ENCODE measurements around the gene FILIP1L. TPM values are rescaled to one million over a fixed set of nuclear protein-coding genes. Genes with fewer than 3 reads are reported as not detected.
A peak's percentile ranks its signal among the peaks of the same experiment; 100 is the strongest.

FILIP1L gene
- total RNA-seq, 4 donors from 2014 or later = 113 to 149 (median 122) TPM

GRCh38 chr3:99877031-99877579, 237.2 kb downstream of the FILIP1L start:
- Histone ChIP-seq H3K27ac (peak overlapping the region; percentile 74 to 97 (median 94)), H3K4me3 (peak overlapping the region in 1 of 2 donors; percentile 76), H3K27me3 (no peaks in the 10 kb centered on the region), H3K9me3 (no peaks in the 10 kb centered on the region), H3K4me1 (peaks cover 5 to 50% (median 8%) of the 10 kb centered on the region in 3 donors), H3K36me3 (no peaks in the 10 kb centered on the region)
- ATAC-seq = no peak
- 53 to 74% methylated on average over 4 of the region's 4 CpGs for WGBS, 2 donors (ENCODE audit: low coverage in 1 of 2)
- TF ChIP-seq EP300 (IDR thresholded peaks at IDR 0.05) (no peak), POLR2AphosphoS5 (IDR thresholded peaks at IDR 0.05) (no peak), POLR2A (IDR thresholded peaks at IDR 0.05) (no peak)
- TF ChIP-seq, protein P1, sequence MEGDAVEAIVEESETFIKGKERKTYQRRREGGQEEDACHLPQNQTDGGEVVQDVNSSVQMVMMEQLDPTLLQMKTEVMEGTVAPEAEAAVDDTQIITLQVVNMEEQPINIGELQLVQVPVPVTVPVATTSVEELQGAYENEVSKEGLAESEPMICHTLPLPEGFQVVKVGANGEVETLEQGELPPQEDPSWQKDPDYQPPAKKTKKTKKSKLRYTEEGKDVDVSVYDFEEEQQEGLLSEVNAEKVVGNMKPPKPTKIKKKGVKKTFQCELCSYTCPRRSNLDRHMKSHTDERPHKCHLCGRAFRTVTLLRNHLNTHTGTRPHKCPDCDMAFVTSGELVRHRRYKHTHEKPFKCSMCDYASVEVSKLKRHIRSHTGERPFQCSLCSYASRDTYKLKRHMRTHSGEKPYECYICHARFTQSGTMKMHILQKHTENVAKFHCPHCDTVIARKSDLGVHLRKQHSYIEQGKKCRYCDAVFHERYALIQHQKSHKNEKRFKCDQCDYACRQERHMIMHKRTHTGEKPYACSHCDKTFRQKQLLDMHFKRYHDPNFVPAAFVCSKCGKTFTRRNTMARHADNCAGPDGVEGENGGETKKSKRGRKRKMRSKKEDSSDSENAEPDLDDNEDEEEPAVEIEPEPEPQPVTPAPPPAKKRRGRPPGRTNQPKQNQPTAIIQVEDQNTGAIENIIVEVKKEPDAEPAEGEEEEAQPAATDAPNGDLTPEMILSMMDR (IDR thresholded peaks at IDR 0.05) = no peak

- Histone ChIP-seq H3K27ac (peak overlapping the region; percentile 74 to 97 (median 94)), H3K4me1 (peaks cover 6 to 50% (median 10%) of the 10 kb centered on the region in 3 donors), H3K36me3 (no peaks in the 10 kb centered on the region), H3K4me3 (peak overlapping the region; percentile 75 to 76), H3K9me3 (no peaks in the 10 kb centered on the region), H3K27me3 (no peaks in the 10 kb centered on the region)
- WGBS, 2 donors (ENCODE audit: low coverage in 1 of 2) = 3% methylated on average over 5 of the region's 63 CpGs
- peak; percentile 94 for ATAC-seq
- TF ChIP-seq POLR2AphosphoS5 (IDR thresholded peaks at IDR 0.05) = peak; percentile 95
- no peak for TF ChIP-seq EP300 (IDR thresholded peaks at IDR 0.05)
- peak; percentile 97 to 98 for TF ChIP-seq POLR2A (IDR thresholded peaks at IDR 0.05)
- TF ChIP-seq, protein P1 (IDR thresholded peaks at IDR 0.05) = peak in 2 of 4 experiments; percentile 33 to 40
Measured at GRCh38 chr3:99875929-99876841, 238.1 kb downstream of the FILIP1L start.

DNA sequence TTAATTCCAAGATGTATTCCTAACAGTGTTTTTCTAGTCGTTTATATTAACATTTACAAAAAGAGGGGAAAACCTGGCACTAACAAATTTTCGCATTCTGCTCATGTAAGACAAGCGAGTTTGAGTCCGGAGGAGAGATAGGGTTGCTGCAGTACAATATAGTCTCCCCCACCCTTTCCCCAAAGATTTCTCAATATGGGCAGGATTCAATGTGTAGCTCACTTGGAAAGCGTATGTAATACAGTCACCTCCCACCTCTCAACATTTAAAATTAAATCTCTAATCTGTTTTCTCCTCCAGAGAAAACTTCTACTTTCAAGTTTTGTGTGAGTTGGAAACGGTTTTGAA, 238.7 kb downstream of the FILIP1L start:
- peak; percentile 63 for ATAC-seq
- WGBS, 2 donors (ENCODE audit: low coverage in 1 of 2) = 0% methylated on average over 6 of the region's 6 CpGs
- Histone ChIP-seq H3K4me3 (peak overlapping the region; percentile 75 to 76), H3K27ac (peak overlapping the region; percentile 74 to 97 (median 94)), H3K36me3 (no peaks in the 10 kb centered on the region), H3K4me1 (peaks cover 7 to 50% (median 16%) of the 10 kb centered on the region in 3 donors), H3K9me3 (no peaks in the 10 kb centered on the region), H3K27me3 (no peaks in the 10 kb centered on the region)
- TF ChIP-seq POLR2AphosphoS5 (IDR thresholded peaks at IDR 0.05) (no peak), POLR2A (IDR thresholded peaks at IDR 0.05) (no peak)

GRCh38 chr3:99874237-99875002, 239.9 kb downstream of the FILIP1L start:
- H3K27ac ChIP-seq = peak overlapping the region; percentile 74 to 97 (median 94)
- peaks cover 17 to 57% (median 18%) of the 10 kb centered on the region in 3 donors for H3K4me1 ChIP-seq
- peak overlapping the region; percentile 75 to 76 for H3K4me3 ChIP-seq
- 21 to 28% methylated on average over 3 of the region's 3 CpGs for WGBS, 2 donors (ENCODE audit: low coverage in 1 of 2)
- no peak for TF ChIP-seq POLR2AphosphoS5 (IDR thresholded peaks at IDR 0.05)
- no peak for TF ChIP-seq POLR2A (IDR thresholded peaks at IDR 0.05)
- TF ChIP-seq, protein P1 (IDR thresholded peaks at IDR 0.05) = no peak
- TF ChIP-seq EP300 (IDR thresholded peaks at IDR 0.05) = no peak
- H3K9me3 ChIP-seq = no peaks in the 10 kb centered on the region
- H3K36me3 ChIP-seq = no peaks in the 10 kb centered on the region
- H3K27me3 ChIP-seq = no peaks in the 10 kb centered on the region
- ATAC-seq = no peak
